GM19023 (cell line): Measurements from ENCODE around the gene PECR.
"Not testable (repeated sequence)": the region's sequence is repeated elsewhere in the genome, so short reads cannot be mapped to it uniquely, and the experiment has no call there.

Source experiments
- ATAC-seq: cut with Tn5 transposase; IDR thresholded peaks from one replicate; pipeline ENCODE4 v1.9.1; 2021; ENCODE audit warnings: mild to moderate bottlenecking, moderate library complexity; ENCODE audit not compliant: unreplicated experiment

The PECR gene

GRCh38 chr2:216107320-216107719, 25.7 kb upstream of the PECR start:
- ATAC-seq, result no peak

- no peak for ATAC-seq
These were observed 23.1 kb upstream of the PECR start for GRCh38 chr2:216104691-216105090.

GRCh38 chr2:216103213-216103612, 21.6 kb upstream of the PECR start:
- no peak for ATAC-seq

- ATAC-seq, result no peak
These were observed 19.5 kb upstream of the PECR start for GRCh38 chr2:216101109-216101508.

- no peak for ATAC-seq
These were observed 17.1 kb upstream of the PECR start for GRCh38 chr2:216098421-216099334.

- no peak for ATAC-seq
These were observed 13.1 kb upstream of the PECR start for GRCh38 chr2:216094701-216095100.

- ATAC-seq, result no peak
These were observed 11.0 kb upstream of the PECR start for GRCh38 chr2:216092646-216093045.

- no peak for ATAC-seq
These were observed 8.8 kb upstream of the PECR start for GRCh38 chr2:216090369-216090786.

GRCh38 chr2:216086207-216086893, 4.7 kb upstream of the PECR start:
- ATAC-seq, result no peak

GRCh38 chr2:216084547-216084946, 2.9 kb upstream of the PECR start:
- no peak for ATAC-seq

GRCh38 chr2:216083464-216084281, 2.1 kb upstream of the PECR start:
- ATAC-seq, result no peak

- ATAC-seq, result no peak
These were observed 1.2 kb upstream of the PECR start for GRCh38 chr2:216082805-216083204.

- ATAC-seq, result peak; percentile 17
These were observed 605 bp upstream of the PECR start for GRCh38 chr2:216082117-216082711.

GRCh38 chr2:216081012-216081411, 597 bp downstream of the PECR start:
- no peak for ATAC-seq

GRCh38 chr2:216080048-216080447, 1.6 kb downstream of the PECR start:
- ATAC-seq, result not testable (repeated sequence)

- ATAC-seq, result no peak
These were observed 2.8 kb downstream of the PECR start for GRCh38 chr2:216078776-216079175.

- ATAC-seq, result no peak
These were observed 5.8 kb downstream of the PECR start for GRCh38 chr2:216075510-216076485.

- no peak for ATAC-seq
These were observed 6.8 kb downstream of the PECR start for GRCh38 chr2:216074794-216075193.

GRCh38 chr2:216074380-216074779, 7.2 kb downstream of the PECR start:
- ATAC-seq, result no peak

GRCh38 chr2:216073773-216074172, 7.8 kb downstream of the PECR start:
- ATAC-seq, result no peak
